ENCODE results near the gene ODR4.

DNA sequence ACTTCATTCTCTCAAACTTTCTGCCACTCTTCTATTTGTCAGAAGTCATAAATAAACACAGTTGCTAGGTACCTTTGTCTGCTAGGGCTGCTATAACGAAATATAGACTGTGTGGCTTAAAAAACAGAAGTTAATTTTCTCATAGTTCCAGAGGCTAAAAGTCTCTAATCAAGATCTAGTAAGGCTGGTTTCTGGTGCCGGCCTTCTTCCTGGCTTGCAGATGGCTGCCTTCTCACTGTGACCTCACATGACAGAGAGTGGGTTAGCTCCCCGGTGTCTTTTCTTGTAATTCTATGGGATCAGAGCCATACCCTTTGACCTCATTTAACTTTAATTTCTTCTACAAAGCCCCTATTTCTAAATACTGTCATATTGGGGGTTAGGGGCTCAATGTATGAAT, 79.3 kb downstream of the ODR4 start:
- TF ChIP-seq POLR2A (IDR thresholded peaks at IDR 0.05; ENCODE audit: low read depth, low read length) (no peak), POLR2AphosphoS5 (IDR thresholded peaks at IDR 0.05; ENCODE audit: low read depth, low read length) (no peak)
